H9 (cell line): ENCODE data around the gene DOLPP1. TPM values are rescaled to one million over a fixed set of nuclear protein-coding genes. Genes with fewer than 3 reads are reported as not detected.
A peak's percentile ranks its signal among the peaks of the same experiment; 100 is the strongest.

Experiments used
- DNase-seq: peaks from one replicate; pipeline ENCODE4 v3.0.0-alpha.2; 2017
- H2AFZ ChIP-seq: one replicate; pipeline ENCODE4 v1.6.1; 2013; ENCODE audit warnings: mild to moderate bottlenecking, low read length, control low read depth, moderate library complexity
- H2AK5ac ChIP-seq: 2 replicates; pipeline ENCODE4 v1.6.1; 2013; ENCODE audit warnings: low read length, control low read depth, mixed read lengths; ENCODE audit not compliant: insufficient read length
- H2BK120ac ChIP-seq: one replicate; pipeline ENCODE4 v1.6.1; 2013; ENCODE audit warnings: low read depth, mild to moderate bottlenecking, low read length, control low read depth, inconsistent platforms; ENCODE audit not compliant: poor library complexity, severe bottlenecking
- H2BK12ac ChIP-seq: 2 replicates; pipeline ENCODE4 v1.6.1; 2013; ENCODE audit warnings: low read length, control low read depth, mixed read lengths, low read depth; ENCODE audit not compliant: insufficient read length
- H2BK15ac ChIP-seq: 2 replicates; pipeline ENCODE4 v1.6.1; 2013; ENCODE audit warnings: low read depth, low read length, control low read depth
- H2BK20ac ChIP-seq: one replicate; pipeline ENCODE4 v1.6.1; 2013; ENCODE audit warnings: low read depth, mild to moderate bottlenecking, low read length, control low read depth, inconsistent platforms; ENCODE audit not compliant: poor library complexity, severe bottlenecking
- H2BK5ac ChIP-seq: 2 replicates; pipeline ENCODE4 v1.6.1; 2013; ENCODE audit warnings: low read length, control low read depth, mixed read lengths; ENCODE audit not compliant: insufficient read length
- H3K14ac ChIP-seq: 2 replicates; pipeline ENCODE4 v1.6.1; 2013; ENCODE audit warnings: low read length, control low read depth; ENCODE audit not compliant: insufficient read depth
- H3K18ac ChIP-seq: 2 replicates; pipeline ENCODE4 v1.6.1; 2013; ENCODE audit warnings: low read depth, mild to moderate bottlenecking, mixed read lengths, low read length, control low read depth; ENCODE audit not compliant: insufficient read length
- H3K23ac ChIP-seq: 2 replicates; pipeline ENCODE4 v1.6.1; 2013; ENCODE audit warnings: low read length, control low read depth, mixed read lengths, low read depth; ENCODE audit not compliant: insufficient read length
- H3K23me2 ChIP-seq: 2 replicates; pipeline ENCODE4 v1.6.1; 2013; ENCODE audit warnings: low read depth, mild to moderate bottlenecking, mixed read lengths, low read length, control low read depth; ENCODE audit not compliant: insufficient read length, poor library complexity, severe bottlenecking
- H3K27ac ChIP-seq: 2 replicates; pipeline ENCODE4 v1.5.1; 2013; ENCODE audit warnings: low read length, control low read depth, mixed read lengths, low read depth; ENCODE audit not compliant: insufficient read length
- H3K27me3 ChIP-seq: 2 replicates; pipeline ENCODE4 v1.6.1; 2013; ENCODE audit warnings: low read length, control low read depth, inconsistent platforms; ENCODE audit not compliant: insufficient read depth
- H3K4ac ChIP-seq: 2 replicates; pipeline ENCODE4 v1.6.1; 2013; ENCODE audit warnings: low read depth, mild to moderate bottlenecking, control low read depth, inconsistent platforms, low read length, moderate library complexity
- H3K4me1 ChIP-seq: 2 replicates; pipeline ENCODE4 v1.6.1; 2013; ENCODE audit warnings: low read length, control low read depth, inconsistent platforms; ENCODE audit not compliant: insufficient read depth
- H3K4me2 ChIP-seq: 2 replicates; pipeline ENCODE4 v1.6.1; 2013; ENCODE audit warnings: low read length, control low read depth, mixed read lengths; ENCODE audit not compliant: insufficient read length, insufficient read depth
- H3K56ac ChIP-seq: 2 replicates; pipeline ENCODE4 v1.6.1; 2013; ENCODE audit warnings: low read depth, mild to moderate bottlenecking, mixed read lengths, low read length, control low read depth; ENCODE audit not compliant: insufficient read length
- H3K79me1 ChIP-seq: 2 replicates; pipeline ENCODE4 v1.6.1; 2013; ENCODE audit warnings: low read depth, mild to moderate bottlenecking, moderate library complexity, low read length, control low read depth, inconsistent platforms; ENCODE audit not compliant: insufficient read depth, poor library complexity, severe bottlenecking
- H3K79me2 ChIP-seq: 2 replicates; pipeline ENCODE4 v1.6.1; 2013; ENCODE audit warnings: low read length, control low read depth, inconsistent platforms; ENCODE audit not compliant: insufficient read depth
- H3K9ac ChIP-seq: 2 replicates; pipeline ENCODE4 v1.6.1; 2013; ENCODE audit warnings: low read length, control low read depth, mixed read lengths; ENCODE audit not compliant: insufficient read length; ENCODE audit errors: extremely low read depth
- H3K9me3 ChIP-seq: one replicate; pipeline ENCODE4 v1.6.1; 2013; ENCODE audit warnings: low read depth, low read length, inconsistent platforms; ENCODE audit not compliant: control insufficient read depth
- H3T11ph ChIP-seq: one replicate; pipeline ENCODE4 v1.6.1; 2013; ENCODE audit warnings: mild to moderate bottlenecking, low read length, control low read depth, inconsistent platforms
- H4K20me1 ChIP-seq: one replicate; pipeline ENCODE4 v1.6.1; 2013; ENCODE audit not compliant: control insufficient read depth, insufficient read length, insufficient read depth
- H4K5ac ChIP-seq: 2 replicates; pipeline ENCODE4 v1.6.1; 2013; ENCODE audit warnings: low read depth, mild to moderate bottlenecking, mixed read lengths, low read length, control low read depth; ENCODE audit not compliant: insufficient read length
- H4K8ac ChIP-seq: replicated peaks from 2 replicates; pipeline ENCODE4 v1.6.1; 2013; ENCODE audit warnings: low read length, control low read depth, mixed read lengths, low read depth; ENCODE audit not compliant: insufficient read length
- H4K91ac ChIP-seq: 2 replicates; pipeline ENCODE4 v1.6.1; 2013; ENCODE audit warnings: low read depth, mild to moderate bottlenecking, moderate library complexity, mixed read lengths, low read length, control low read depth; ENCODE audit not compliant: insufficient read length
- H3K27ac Mint-ChIP-seq, 3 experiments: 2 replicates in 2 of 3; 3 replicates in 1 of 3; pipeline ENCODE4 v1.8.0; 2020 to 2021; ENCODE audit warnings: mixed read lengths in 3 of 3, mild to moderate bottlenecking in 1 of 3, moderate library complexity in 1 of 3
- H3K27me3 Mint-ChIP-seq: 2 replicates; pipeline ENCODE4 v1.8.0; 2021; ENCODE audit warnings: low read depth, mild to moderate bottlenecking, moderate library complexity, mixed read lengths
- H3K36me3 Mint-ChIP-seq, 3 experiments: 2 replicates in 2 of 3; 3 replicates in 1 of 3; pipeline ENCODE4 v1.8.0; 2020 to 2021; ENCODE audit warnings: low read depth in 3 of 3, mixed read lengths in 3 of 3; ENCODE audit not compliant: insufficient read depth in 1 of 3
- H3K4me1 Mint-ChIP-seq, 2 experiments: 2 replicates each; pipeline ENCODE4 v1.8.0; 2020; ENCODE audit warnings: mixed read lengths in 2 of 2
- H3K4me3 Mint-ChIP-seq, 2 experiments: 2 replicates in 1 of 2; 3 replicates in 1 of 2; pipeline ENCODE4 v1.8.0; 2020 to 2021; ENCODE audit warnings: mild to moderate bottlenecking in 2 of 2, mixed read lengths in 2 of 2, moderate library complexity in 1 of 2
- H3K9me3 Mint-ChIP-seq, 2 experiments: 2 replicates in 1 of 2; 3 replicates in 1 of 2; pipeline ENCODE4 v1.8.0; 2020; ENCODE audit warnings: mild to moderate bottlenecking in 2 of 2, mixed read lengths in 2 of 2, moderate library complexity in 1 of 2
- CTCF ChIP-seq: fragments of 200-600 bp; sonication (generic); conservative IDR thresholded peaks from 3 replicates; pipeline ENCODE4 v1.8.0; 2021; ENCODE audit warnings: antibody characterized with exemption, mild to moderate bottlenecking
- WGBS: extraction: QIAGEN DNeasy Blood & Tissue Kit; methylation state at CpG from one replicate; pipeline ENCODE4 v1.1.7; 2013; ENCODE audit warnings: missing lambda C conversion rate, low lambda C conversion rate, mixed read lengths; ENCODE audit not compliant: insufficient read length; ENCODE audit errors: extremely low coverage; 5-methylcytosine and 5-hydroxymethylcytosine counted together
- total RNA-seq: library from RNA; stranded (reverse); gene quantifications from 2 replicates; pipeline ENCODE4 v1.2.1, GENCODE V29; 2021

Gene DOLPP1
- total RNA-seq, 1 experiment from 2014 or later: 42.6 TPM

- Histone ChIP-seq H4K91ac (no peak overlapping the region), H2AK5ac (no peak overlapping the region), H3K14ac (no peak overlapping the region), H3K9ac (no peak overlapping the region), H2BK120ac (no peak overlapping the region), H2BK15ac (no peak overlapping the region), H4K8ac (no peak overlapping the region), H3K79me2 (peaks cover 4% of the 10 kb centered on the region; the same call in 1 of the 2 replicates), H4K5ac (no peak overlapping the region), H3K56ac (no peak overlapping the region), H3K4ac (no peak overlapping the region), H3K27me3 (no peaks in the 10 kb centered on the region; the same call in 1 of the 2 replicates), H3K23ac (no peak overlapping the region), H3K18ac (no peak overlapping the region), H2BK20ac (no peak overlapping the region), H3T11ph (no peak overlapping the region), H3K23me2 (peaks cover 12% of the 10 kb centered on the region), H4K20me1 (no peaks in the 10 kb centered on the region), H3K4me1 (no peaks in the 10 kb centered on the region), H3K79me1 (no peaks in the 10 kb centered on the region), H3K27ac (no peak overlapping the region), H2BK5ac (no peak overlapping the region), H3K9me3 (no peaks in the 10 kb centered on the region), H2AFZ (no peak overlapping the region), H3K4me2 (peak overlapping the region; percentile 85), H2BK12ac (no peak overlapping the region)
- H3K36me3 Mint-ChIP-seq: peaks cover 0 to 4% (median 0%) of the 10 kb centered on the region in 3 experiments; a peak in 1 of 7 replicates
- no peak; the same call in 2 of the 3 replicates for TF ChIP-seq CTCF
- no CpG with 5 or more reads among the region's 7 CpGs for WGBS
- H3K4me1 Mint-ChIP-seq: peaks cover 9 to 19% of the 10 kb centered on the region in 2 experiments
- peak; percentile 45 for DNase-seq
- H3K4me3 Mint-ChIP-seq: peak overlapping the region; percentile 94 to 98
- H3K27me3 Mint-ChIP-seq: peaks cover 27% of the 10 kb centered on the region
- no peaks in the 10 kb centered on the region for H3K9me3 Mint-ChIP-seq
- H3K27ac Mint-ChIP-seq: no peak overlapping the region
Observed at GRCh38 chr9:129109537-129109903, 28.6 kb downstream of the DOLPP1 start.
